Heart right ventricle (tissue), 16 donors: ENCODE measurements around the gene FOXJ2. TPM values are rescaled to one million over a fixed set of nuclear protein-coding genes. Genes with fewer than 3 reads are reported as not detected.

Experiments used
- ATAC-seq, 8 donors: fragments of 200-7000 bp; cut with Tn5 transposase; one replicate each; pipeline ENCODE4 v1.9.1; 2020; ENCODE audit warnings: mild to moderate bottlenecking in 8 of 8, moderate library complexity in 8 of 8, moderate number of reproducible peaks in 1 of 8
- DNase-seq, 2 donors: peaks; one replicate each; pipeline ENCODE4 v3.0.0-alpha.2; 2020
- H3K27ac ChIP-seq, 10 donors: fragments of 200-600 bp; sonication (generic) in 2 of 10; one replicate each; pipeline versions ENCODE4 v1.5.0 to v1.8.0; 2020 to 2022; ENCODE audit warnings: mild to moderate bottlenecking in 3 of 10
- H3K27me3 ChIP-seq, 7 donors: fragments of 200-600 bp; one replicate each; pipeline ENCODE4 v1.8.0; 2021 to 2022; ENCODE audit warnings: mild to moderate bottlenecking in 2 of 7
- H3K36me3 ChIP-seq, 9 donors: fragments of 200-600 bp; sonication (generic) in 1 of 9; one replicate each; pipeline versions ENCODE4 v1.5.0 to v1.8.0; 2020 to 2022; ENCODE audit warnings: mild to moderate bottlenecking in 2 of 9
- H3K4me1 ChIP-seq, 9 donors: fragments of 200-600 bp; sonication (generic) in 1 of 9; one replicate each; pipeline versions ENCODE4 v1.5.0 to v1.8.0; 2020 to 2022; ENCODE audit warnings: mild to moderate bottlenecking in 4 of 9
- H3K4me3 ChIP-seq, 10 donors: fragments of 200-600 bp; sonication (generic) in 2 of 10; one replicate each; pipeline versions ENCODE4 v1.5.0 to v1.8.0; 2020 to 2022; ENCODE audit warnings: mild to moderate bottlenecking in 7 of 10, moderate library complexity in 2 of 10
- H3K9me3 ChIP-seq, 11 donors: fragments of 200-600 bp in 10 of 11; sonication (generic) in 2 of 11; one replicate each; pipeline versions ENCODE4 v1.5.0 to v1.8.0; 2013 to 2022; ENCODE audit warnings: mild to moderate bottlenecking in 2 of 11, control low read depth in 1 of 11, moderate library complexity in 1 of 11
- WGBS, 2 donors: extraction: QIAGEN DNeasy Blood & Tissue Kit; methylation state at CpG; one replicate each; pipeline ENCODE4 v1.1.7; 2013; ENCODE audit warnings: inconsistent platforms in 1 of 2; 5-methylcytosine and 5-hydroxymethylcytosine counted together
- intact Hi-C, 10 donors: fragments of 100-400 bp; cut with DNase I; formaldehyde crosslinking; loops; one replicate each; pipeline versions ENCODE4 v1.11.1 to v1.14.2; 2022
- polyA plus RNA-seq, 2 donors: library from polyadenylated mRNA; stranded (reverse); fragments of 200-250 nt; gene quantifications; one replicate each; pipeline ENCODE4 v1.2.3, GENCODE V29; 2013
- total RNA-seq, 10 donors: library from RNA; stranded (reverse); fragmentation: NEBNext Ultra II Directional in 3 of 10; extraction: Animal tissue kit (Norgen Biotek cat#: 25700) in 3 of 10; gene quantifications; one replicate each; pipeline versions ENCODE4 v1.2.1 to v1.2.4, GENCODE V29; 2021 to 2023
- TF ChIP-seq, protein P1 (sequence below), 9 donors: fragments of 200-600 bp; sonication (generic) in 2 of 9; IDR thresholded peaks; one replicate each; pipeline versions ENCODE4 v1.5.0 to v1.8.0; 2021 to 2022; ENCODE audit warnings: antibody characterized with exemption in 9 of 9, mild to moderate bottlenecking in 5 of 9, moderate library complexity in 1 of 9
- donor health status: Arrhythmogenic right ventricular cardiomyopathy.
- donor health status: ischemic (EF 13 %, LVEDD 7.1; RV severe dilation, severe dysfunction).
- donor health status: healthy with polysubstance abuse.
- donor health status: DM: no; HTN: yes; CAD: no.
- donor health status: DM: no; HTN: no; CAD: no.
- donor health status: ischemic (EF 25% LVEDD 6.9; RV normal size, moderate dysfunction).
- donor health status: ischemic (EF 25% LVEDD 5.7; RV mildly dilated, moderate dysfunction).
- donor health status: healthy.
- donor health status: DM: yes; HTN: yes; CAD: no.
- donor health status: Ischemic cardiomyopathy.
- donor health status: ischemic (EF 35%, LVEDD 5.7; RV mildly dilated, moderate dysfunction).
- donor health status: nonischemic (EF 11% LVEDD 7.7; RV severe dilation, severe dysfunction).
- donor health status: DM: yes; HTN: yes; CAD: no.
- donor health status: PGD.
- donor health status: ischemic (EF 29% LVEDD 5.4; RV normal size, mild dysfunction).
- donor health status: nonischemic (EF 23%, LVEDD 6.1; RV moderate dilation, normal function).

The FOXJ2 gene
- total and polyA plus RNA-seq, 12 donors, result 8.7 to 29.4 (median 23.6) TPM

DNA sequence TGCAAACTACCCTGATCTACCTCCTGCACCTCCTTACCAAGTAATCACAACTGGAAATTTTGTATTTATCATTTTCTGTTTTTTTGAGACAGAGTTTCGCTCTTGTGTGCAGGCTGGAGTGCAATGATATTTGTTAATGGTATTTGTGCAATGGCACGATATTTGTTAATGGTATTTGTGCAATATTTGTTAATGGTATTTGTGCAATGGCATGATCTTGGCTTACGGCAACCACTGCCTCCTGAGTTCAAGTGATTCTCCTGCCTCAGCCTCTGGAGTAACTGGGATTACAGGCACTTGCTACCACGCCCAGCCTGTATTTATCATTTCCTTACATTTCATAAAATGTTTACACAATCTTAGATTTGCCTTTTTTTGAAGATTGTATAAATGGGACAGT lies 43.9 kb downstream of the FOXJ2 start:
- TF ChIP-seq, protein P1, sequence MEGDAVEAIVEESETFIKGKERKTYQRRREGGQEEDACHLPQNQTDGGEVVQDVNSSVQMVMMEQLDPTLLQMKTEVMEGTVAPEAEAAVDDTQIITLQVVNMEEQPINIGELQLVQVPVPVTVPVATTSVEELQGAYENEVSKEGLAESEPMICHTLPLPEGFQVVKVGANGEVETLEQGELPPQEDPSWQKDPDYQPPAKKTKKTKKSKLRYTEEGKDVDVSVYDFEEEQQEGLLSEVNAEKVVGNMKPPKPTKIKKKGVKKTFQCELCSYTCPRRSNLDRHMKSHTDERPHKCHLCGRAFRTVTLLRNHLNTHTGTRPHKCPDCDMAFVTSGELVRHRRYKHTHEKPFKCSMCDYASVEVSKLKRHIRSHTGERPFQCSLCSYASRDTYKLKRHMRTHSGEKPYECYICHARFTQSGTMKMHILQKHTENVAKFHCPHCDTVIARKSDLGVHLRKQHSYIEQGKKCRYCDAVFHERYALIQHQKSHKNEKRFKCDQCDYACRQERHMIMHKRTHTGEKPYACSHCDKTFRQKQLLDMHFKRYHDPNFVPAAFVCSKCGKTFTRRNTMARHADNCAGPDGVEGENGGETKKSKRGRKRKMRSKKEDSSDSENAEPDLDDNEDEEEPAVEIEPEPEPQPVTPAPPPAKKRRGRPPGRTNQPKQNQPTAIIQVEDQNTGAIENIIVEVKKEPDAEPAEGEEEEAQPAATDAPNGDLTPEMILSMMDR (IDR thresholded peaks at IDR 0.05), result no peak
- Histone ChIP-seq H3K27ac (no peak overlapping the region), H3K36me3 (no peaks in the 10 kb centered on the region), H3K4me3 (no peak overlapping the region), H3K27me3 (peaks cover 0 to 3% (median 0%) of the 10 kb centered on the region in 7 donors), H3K9me3 (no peaks in the 10 kb centered on the region), H3K4me1 (peaks cover 0 to 36% (median 8%) of the 10 kb centered on the region in 9 donors)
- WGBS, 2 donors, result 88 to 90% methylated on average over 4 of the region's 4 CpGs
- ATAC-seq (no peak), DNase-seq (no peak)
- intact Hi-C loops, result loop anchor here in 1 of 10 donors (5.0 kb wide), 1 partner anchor 34 kb away; no protein-coding TSS in a partner anchor

DNA sequence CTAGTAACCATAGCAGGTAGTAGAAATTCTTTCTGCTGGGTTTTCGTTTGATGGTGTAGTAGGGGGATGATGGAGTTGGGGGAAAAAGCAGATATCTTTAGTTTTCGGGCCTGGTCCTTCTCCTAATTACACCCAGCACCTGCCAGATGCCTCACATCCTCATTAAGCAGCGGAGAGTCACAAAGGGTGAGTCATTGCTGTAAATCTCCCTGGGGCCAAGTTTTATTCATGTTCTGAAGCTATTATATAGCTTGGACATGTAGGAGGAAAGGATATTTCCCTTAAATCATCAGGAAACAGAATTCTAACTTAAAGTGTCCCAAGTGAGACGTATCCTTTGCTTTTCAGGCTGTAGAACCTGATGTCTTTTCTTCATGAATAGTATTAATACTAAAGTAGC lies 44.7 kb downstream of the FOXJ2 start:
- Histone ChIP-seq H3K36me3 (no peaks in the 10 kb centered on the region), H3K9me3 (no peaks in the 10 kb centered on the region), H3K27ac (no peak overlapping the region), H3K27me3 (peaks cover 0 to 3% (median 0%) of the 10 kb centered on the region in 7 donors), H3K4me1 (peaks cover 0 to 37% (median 9%) of the 10 kb centered on the region in 9 donors), H3K4me3 (no peak overlapping the region)
- TF ChIP-seq, protein P1 (IDR thresholded peaks at IDR 0.05), result no peak
- 50 to 62% methylated on average over 4 of the region's 4 CpGs for WGBS, 2 donors
- intact Hi-C loops, result loop anchor here in 1 of 10 donors (5.0 kb wide), 1 partner anchor 35 kb away; no protein-coding TSS in a partner anchor
- no peak for ATAC-seq
- no peak for DNase-seq

DNA sequence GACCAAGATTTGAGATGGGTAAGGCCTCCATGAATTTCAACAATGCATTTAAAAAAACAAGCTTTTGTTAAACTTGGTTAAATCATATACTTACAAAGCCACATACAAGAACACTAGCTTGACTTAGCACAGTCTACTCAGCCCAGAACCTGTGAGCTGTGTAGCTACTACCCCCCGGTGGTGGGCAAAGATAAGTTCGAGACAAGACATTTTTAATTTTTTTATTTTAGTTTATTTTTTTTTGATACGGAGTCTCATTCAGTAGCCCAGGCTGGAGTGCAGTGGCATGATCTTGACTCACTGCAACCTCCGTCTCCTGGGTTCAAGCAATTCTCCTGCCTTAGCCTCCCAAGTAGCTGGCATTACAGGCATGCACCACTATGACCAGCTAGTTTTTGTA lies 45.9 kb downstream of the FOXJ2 start:
- H3K36me3 ChIP-seq, result no peaks in the 10 kb centered on the region
- TF ChIP-seq, protein P1 (IDR thresholded peaks at IDR 0.05), result peak in 6 of 9 donors; percentile 21 to 46 (median 34)
- intact Hi-C loops, result loop anchor here in 1 of 10 donors (5.0 kb wide), 1 partner anchor 36 kb away; no protein-coding TSS in a partner anchor
- H3K9me3 ChIP-seq, result no peaks in the 10 kb centered on the region
- no peak for DNase-seq
- H3K27ac ChIP-seq, result no peak overlapping the region
- peaks cover 0 to 3% (median 0%) of the 10 kb centered on the region in 7 donors for H3K27me3 ChIP-seq
- H3K4me3 ChIP-seq, result no peak overlapping the region
- H3K4me1 ChIP-seq, result peaks cover 0 to 44% (median 15%) of the 10 kb centered on the region in 9 donors
- no peak for ATAC-seq
- 36 to 44% methylated on average over 4 of the region's 4 CpGs for WGBS, 2 donors

DNA sequence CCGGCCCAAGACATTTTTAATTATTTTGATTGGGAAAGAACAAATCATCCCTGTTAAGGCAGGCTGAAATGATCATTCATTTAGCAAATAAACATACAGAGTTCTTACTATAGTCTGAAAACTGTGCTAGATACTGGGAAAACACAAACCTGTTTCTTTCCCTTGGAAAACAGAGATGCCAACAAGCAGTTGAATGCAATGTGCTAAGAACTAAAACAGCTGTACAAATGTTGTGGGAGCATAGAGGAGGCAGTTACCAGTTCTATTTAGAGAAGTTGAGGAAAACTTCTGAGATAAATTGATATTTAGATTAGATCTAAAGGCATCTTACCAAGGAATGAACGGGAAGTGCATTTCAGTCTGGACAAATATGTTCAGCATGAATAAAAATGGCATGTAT lies 46.4 kb downstream of the FOXJ2 start:
- intact Hi-C loops, result loop anchor here in 1 of 10 donors (5.0 kb wide), 1 partner anchor 37 kb away; no protein-coding TSS in a partner anchor
- DNase-seq, result no peak
- Histone ChIP-seq H3K4me1 (peaks cover 0 to 49% (median 20%) of the 10 kb centered on the region in 9 donors), H3K27ac (no peak overlapping the region), H3K9me3 (no peaks in the 10 kb centered on the region), H3K36me3 (no peaks in the 10 kb centered on the region), H3K4me3 (no peak overlapping the region), H3K27me3 (peaks cover 0 to 3% (median 0%) of the 10 kb centered on the region in 7 donors)
- 74 to 75% methylated on average over 2 of the region's 2 CpGs for WGBS, 2 donors
- no peak for ATAC-seq
- TF ChIP-seq, protein P1 (IDR thresholded peaks at IDR 0.05), result no peak
